HepG2 (cell line): ENCODE results near the gene FBXO33. TPM values are rescaled to one million over a fixed set of nuclear protein-coding genes. Genes with fewer than 3 reads are reported as not detected.

ENCODE experiments used
- ATF1 ChIP-seq: IDR thresholded peaks from 2 replicates; pipeline ENCODE4 v1.6.1; 2016; ENCODE audit warnings: mild to moderate bottlenecking, control low read depth
- BORCS8-MEF2B ChIP-seq: sonication (generic); formaldehyde crosslinking; IDR thresholded peaks from 2 replicates; pipeline ENCODE4 v1.8.0; 2022; ENCODE audit warnings: mild to moderate bottlenecking, missing genetic modification reagents
- FOSL2 ChIP-seq: sonication (generic); formaldehyde crosslinking; IDR thresholded peaks from 2 replicates; pipeline ENCODE4 v1.4.0; 2020; ENCODE audit warnings: missing genetic modification reagents
- MTF1 ChIP-seq: sonication (generic); formaldehyde crosslinking; IDR thresholded peaks from 2 replicates; pipeline ENCODE4 v1.5.0; 2020; ENCODE audit warnings: missing genetic modification reagents
- MZF1 ChIP-seq: sonication (generic); formaldehyde crosslinking; IDR thresholded peaks from 2 replicates; pipeline ENCODE4 v1.8.1; 2023; ENCODE audit warnings: mild to moderate bottlenecking, missing genetic modification reagents, borderline replicate concordance
- NFATC3 ChIP-seq: sonication (generic); formaldehyde crosslinking; IDR thresholded peaks from 2 replicates; pipeline ENCODE4 v1.5.1; 2020; ENCODE audit warnings: mild to moderate bottlenecking, missing genetic modification reagents
- PHF20 ChIP-seq: sonication (generic); formaldehyde crosslinking; IDR thresholded peaks from 2 replicates; pipeline ENCODE4 v1.5.0; 2020; ENCODE audit warnings: mild to moderate bottlenecking, missing genetic modification reagents
- SALL1 ChIP-seq: sonication (generic); formaldehyde crosslinking; IDR thresholded peaks from 2 replicates; pipeline ENCODE4 v1.8.0; 2022; ENCODE audit warnings: mild to moderate bottlenecking, missing genetic modification reagents
- SMARCC2 ChIP-seq: fragments of 450-650 bp; IDR thresholded peaks from 2 replicates; pipeline ENCODE4 v1.6.1; 2017; ENCODE audit warnings: antibody characterized with exemption, mild to moderate bottlenecking
- ZBTB21 ChIP-seq: sonication (generic); formaldehyde crosslinking; IDR thresholded peaks from 2 replicates; pipeline ENCODE4 v1.4.0; 2020; ENCODE audit warnings: missing genetic modification reagents
- ZFP36L2 ChIP-seq: sonication (generic); formaldehyde crosslinking; IDR thresholded peaks from 2 replicates; pipeline ENCODE4 v1.4.0; 2020; ENCODE audit warnings: missing genetic modification reagents
- ZNF124 ChIP-seq: sonication (generic); formaldehyde crosslinking; IDR thresholded peaks from 2 replicates; pipeline ENCODE4 v1.4.0; 2020; ENCODE audit warnings: missing genetic modification reagents
- ZNF3 ChIP-seq: IDR thresholded peaks from 2 replicates; pipeline ENCODE4 v1.7.0; 2017; ENCODE audit warnings: inconsistent platforms
- ZNF556 ChIP-seq: sonication (generic); formaldehyde crosslinking; IDR thresholded peaks from 2 replicates; pipeline ENCODE4 v1.4.0; 2020; ENCODE audit warnings: mild to moderate bottlenecking, missing genetic modification reagents, borderline replicate concordance
- ZNF749 ChIP-seq: sonication (generic); formaldehyde crosslinking; IDR thresholded peaks from 2 replicates; pipeline ENCODE4 v1.8.0; 2022; ENCODE audit warnings: mild to moderate bottlenecking, missing genetic modification reagents, moderate library complexity, borderline replicate concordance
- polyA plus RNA-seq, 8 experiments: library from polyadenylated mRNA; depleted of rRNA in 3 of 8; stranded (reverse) in 7 of 8; unstranded in 1 of 8; fragments of >200 nt; fragmentation: Illumina TruSeq in 4 of 8; extraction: Trizol in 4 of 8; gene quantifications; 2 replicates each; pipeline versions ENCODE4 v1.2.1 to v1.2.3, GENCODE V29; 2011 to 2016; ENCODE audit warnings: low read depth in 4 of 8, missing spikeins in 1 of 8, mixed read lengths in 1 of 8; ENCODE audit not compliant: insufficient read depth in 1 of 8
- total RNA-seq, 5 experiments: library from RNA; depleted of rRNA; stranded (reverse); fragments of >200 nt; fragmentation: Illumina TruSeq; extraction: Trizol; gene quantifications; 2 replicates each; pipeline ENCODE4 v1.2.3, GENCODE V29; 2016; ENCODE audit warnings: low read depth in 1 of 5
- TF ChIP-seq, protein P1 (sequence below): sonication (generic); formaldehyde crosslinking; IDR thresholded peaks from 2 replicates; pipeline ENCODE4 v1.5.0; 2020; ENCODE audit warnings: mild to moderate bottlenecking, missing genetic modification reagents, borderline replicate concordance
- TF ChIP-seq, protein P2 (sequence below): sonication (generic); formaldehyde crosslinking; IDR thresholded peaks from 2 replicates; pipeline ENCODE4 v1.4.0; 2020; ENCODE audit warnings: mild to moderate bottlenecking, missing genetic modification reagents

FBXO33 gene
- total and polyA plus RNA-seq, 2 of the 13 experiments (the other 11 are each of a cell fraction or from before 2014, with no cell fraction given), result 15.5 to 16.9 TPM

DNA sequence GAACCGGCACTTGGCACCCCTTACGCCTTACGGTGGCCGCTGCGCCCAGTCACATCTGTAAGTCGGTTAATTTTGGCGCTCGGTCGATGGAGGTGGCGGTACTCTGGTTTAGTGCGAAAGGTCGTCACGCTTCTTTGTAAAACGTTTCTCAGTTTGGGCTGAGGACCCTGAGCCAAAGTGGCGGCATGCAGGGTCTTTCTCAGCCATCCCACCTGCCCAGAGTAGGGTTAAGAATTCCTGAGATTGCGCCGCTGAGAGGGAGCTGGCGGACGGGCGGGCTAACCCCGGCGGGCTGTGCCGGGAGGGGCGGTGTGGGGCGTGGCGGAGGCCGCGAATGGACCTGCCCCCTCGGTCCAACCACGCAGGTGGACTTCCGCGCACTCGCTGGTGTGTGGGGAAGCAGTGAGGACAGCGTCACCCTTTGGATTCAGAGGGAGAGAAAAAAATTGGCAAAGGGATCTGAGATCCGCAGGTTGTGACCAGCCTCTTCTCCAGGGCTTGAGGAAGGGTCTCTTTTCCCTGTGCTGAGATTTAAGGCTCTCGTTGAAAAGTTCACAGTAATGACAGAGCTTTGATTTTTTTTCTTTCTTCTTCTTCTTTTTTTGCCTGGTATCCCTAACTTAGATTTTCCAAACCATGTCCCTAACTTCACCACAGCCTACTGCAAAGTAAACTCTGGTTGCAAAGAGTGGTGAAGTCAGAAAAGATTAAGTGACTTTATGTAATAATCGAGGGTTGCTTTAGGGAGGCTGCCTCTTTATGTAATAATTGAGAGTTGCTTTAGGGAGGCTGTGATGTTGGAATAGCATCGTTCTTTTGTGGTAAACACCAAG lies 602 bp upstream of the FBXO33 start (continued):
- TF ChIP-seq, protein P1, sequence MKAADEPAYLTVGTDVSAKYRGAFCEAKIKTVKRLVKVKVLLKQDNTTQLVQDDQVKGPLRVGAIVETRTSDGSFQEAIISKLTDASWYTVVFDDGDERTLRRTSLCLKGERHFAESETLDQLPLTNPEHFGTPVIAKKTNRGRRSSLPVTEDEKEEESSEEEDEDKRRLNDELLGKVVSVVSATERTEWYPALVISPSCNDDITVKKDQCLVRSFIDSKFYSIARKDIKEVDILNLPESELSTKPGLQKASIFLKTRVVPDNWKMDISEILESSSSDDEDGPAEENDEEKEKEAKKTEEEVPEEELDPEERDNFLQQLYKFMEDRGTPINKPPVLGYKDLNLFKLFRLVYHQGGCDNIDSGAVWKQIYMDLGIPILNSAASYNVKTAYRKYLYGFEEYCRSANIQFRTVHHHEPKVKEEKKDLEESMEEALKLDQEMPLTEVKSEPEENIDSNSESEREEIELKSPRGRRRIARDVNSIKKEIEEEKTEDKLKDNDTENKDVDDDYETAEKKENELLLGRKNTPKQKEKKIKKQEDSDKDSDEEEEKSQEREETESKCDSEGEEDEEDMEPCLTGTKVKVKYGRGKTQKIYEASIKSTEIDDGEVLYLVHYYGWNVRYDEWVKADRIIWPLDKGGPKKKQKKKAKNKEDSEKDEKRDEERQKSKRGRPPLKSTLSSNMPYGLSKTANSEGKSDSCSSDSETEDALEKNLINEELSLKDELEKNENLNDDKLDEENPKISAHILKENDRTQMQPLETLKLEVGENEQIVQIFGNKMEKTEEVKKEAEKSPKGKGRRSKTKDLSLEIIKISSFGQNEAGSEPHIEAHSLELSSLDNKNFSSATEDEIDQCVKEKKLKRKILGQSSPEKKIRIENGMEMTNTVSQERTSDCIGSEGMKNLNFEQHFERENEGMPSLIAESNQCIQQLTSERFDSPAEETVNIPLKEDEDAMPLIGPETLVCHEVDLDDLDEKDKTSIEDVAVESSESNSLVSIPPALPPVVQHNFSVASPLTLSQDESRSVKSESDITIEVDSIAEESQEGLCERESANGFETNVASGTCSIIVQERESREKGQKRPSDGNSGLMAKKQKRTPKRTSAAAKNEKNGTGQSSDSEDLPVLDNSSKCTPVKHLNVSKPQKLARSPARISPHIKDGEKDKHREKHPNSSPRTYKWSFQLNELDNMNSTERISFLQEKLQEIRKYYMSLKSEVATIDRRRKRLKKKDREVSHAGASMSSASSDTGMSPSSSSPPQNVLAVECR, result peak; percentile 97
- TF ChIP-seq ATF1 (CRISPR knock-in tag) (no peak), BORCS8-MEF2B (CRISPR knock-in tag) (peak; percentile 65), FOSL2 (CRISPR knock-in tag) (peak; percentile 76), ZNF124 (CRISPR knock-in tag) (peak; percentile 93; the same call in 1 of the 2 replicates), NFATC3 (CRISPR knock-in tag) (peak; percentile 38; the same call in 1 of the 2 replicates), PHF20 (CRISPR knock-in tag) (peak; percentile 64), ZNF749 (0 out of 2 replicates have a peak, but pooled peaks have one; percentile 43), ZFP36L2 (CRISPR knock-in tag) (peak; percentile 82), MTF1 (CRISPR knock-in tag) (peak; percentile 84; the same call in 1 of the 2 replicates), SALL1 (CRISPR knock-in tag) (peak; percentile 91), ZBTB21 (CRISPR knock-in tag) (peak; percentile 68), SMARCC2 (0 out of 2 replicates have a peak, but pooled peaks have one; percentile 41), ZNF556 (CRISPR knock-in tag) (peak; percentile 92), ZNF3 (CRISPR knock-in tag) (peak; percentile 90), MZF1 (peak; percentile 92; the same call in 1 of the 2 replicates)
- TF ChIP-seq, protein P2, sequence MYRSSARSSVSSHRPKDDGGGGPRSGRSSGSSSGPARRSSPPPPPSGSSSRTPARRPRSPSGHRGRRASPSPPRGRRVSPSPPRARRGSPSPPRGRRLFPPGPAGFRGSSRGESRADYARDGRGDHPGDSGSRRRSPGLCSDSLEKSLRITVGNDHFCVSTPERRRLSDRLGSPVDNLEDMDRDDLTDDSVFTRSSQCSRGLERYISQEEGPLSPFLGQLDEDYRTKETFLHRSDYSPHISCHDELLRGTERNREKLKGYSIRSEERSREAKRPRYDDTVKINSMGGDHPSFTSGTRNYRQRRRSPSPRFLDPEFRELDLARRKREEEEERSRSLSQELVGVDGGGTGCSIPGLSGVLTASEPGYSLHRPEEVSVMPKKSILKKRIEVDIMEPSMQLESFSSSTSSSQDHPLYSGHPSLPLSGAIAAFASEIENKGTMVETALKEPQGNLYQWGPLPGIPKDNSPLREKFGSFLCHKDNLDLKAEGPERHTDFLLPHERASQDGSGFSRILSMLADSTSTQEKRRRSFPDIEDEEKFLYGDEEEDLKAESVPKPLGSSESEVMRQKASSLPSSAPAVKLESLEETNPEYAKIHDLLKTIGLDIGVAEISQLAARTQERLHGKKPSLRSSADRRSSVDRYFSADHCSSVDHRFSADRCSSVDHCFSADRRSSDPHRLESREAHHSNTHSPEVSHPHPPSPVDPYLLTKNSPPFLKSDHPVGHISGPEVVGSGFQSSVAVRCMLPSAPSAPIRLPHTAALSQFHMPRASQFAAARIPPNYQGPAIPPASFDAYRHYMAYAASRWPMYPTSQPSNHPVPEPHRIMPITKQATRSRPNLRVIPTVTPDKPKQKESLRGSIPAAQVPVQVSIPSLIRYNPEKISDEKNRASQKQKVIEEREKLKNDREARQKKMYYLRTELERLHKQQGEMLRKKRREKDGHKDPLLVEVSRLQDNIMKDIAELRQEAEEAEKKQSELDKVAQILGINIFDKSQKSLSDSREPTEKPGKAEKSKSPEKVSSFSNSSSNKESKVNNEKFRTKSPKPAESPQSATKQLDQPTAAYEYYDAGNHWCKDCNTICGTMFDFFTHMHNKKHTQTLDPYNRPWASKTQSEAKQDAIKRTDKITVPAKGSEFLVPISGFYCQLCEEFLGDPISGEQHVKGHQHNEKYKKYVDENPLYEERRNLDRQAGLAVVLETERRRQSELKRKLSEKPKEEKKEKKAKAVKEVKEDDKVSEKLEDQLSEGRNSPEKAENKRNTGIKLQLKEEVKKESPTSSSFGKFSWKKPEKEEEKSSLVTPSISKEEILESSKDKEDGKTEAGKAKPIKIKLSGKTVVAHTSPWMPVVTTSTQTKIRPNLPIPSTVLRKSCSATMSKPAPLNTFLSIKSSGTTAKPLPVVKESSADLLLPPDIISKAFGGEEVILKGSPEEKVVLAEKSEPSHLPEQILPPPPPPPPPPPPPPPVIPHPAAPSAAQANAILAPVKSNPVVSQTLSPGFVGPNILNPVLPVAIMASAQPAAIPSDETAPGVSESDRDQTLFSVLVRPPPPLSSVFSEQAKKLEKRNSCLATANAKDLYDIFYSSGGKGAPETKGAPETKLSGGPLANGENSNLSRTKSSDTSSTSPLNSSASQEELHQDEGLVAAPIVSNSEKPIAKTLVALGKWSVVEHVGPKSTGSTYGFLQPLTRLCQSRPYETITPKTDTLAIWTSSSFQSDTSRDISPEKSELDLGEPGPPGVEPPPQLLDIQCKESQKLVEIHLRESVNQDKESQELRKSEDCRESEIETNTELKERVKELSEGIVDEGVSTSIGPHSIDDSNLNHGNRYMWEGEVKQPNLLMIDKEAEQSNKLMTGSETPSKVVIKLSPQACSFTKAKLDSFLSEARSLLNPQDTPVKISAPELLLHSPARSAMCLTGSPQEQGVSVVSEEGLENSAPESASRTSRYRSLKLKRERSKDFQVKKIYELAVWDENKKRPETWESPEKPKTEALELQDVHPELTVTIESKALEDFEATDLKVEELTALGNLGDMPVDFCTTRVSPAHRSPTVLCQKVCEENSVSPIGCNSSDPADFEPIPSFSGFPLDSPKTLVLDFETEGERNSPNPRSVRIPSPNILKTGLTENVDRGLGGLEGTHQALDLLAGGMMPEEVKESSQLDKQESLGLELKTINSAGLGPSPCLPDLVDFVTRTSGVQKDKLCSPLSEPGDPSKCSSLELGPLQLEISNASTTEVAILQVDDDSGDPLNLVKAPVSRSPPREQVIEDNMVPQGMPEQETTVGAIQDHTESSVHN (CRISPR knock-in tag), result 0 out of 2 replicates have a peak, but pooled peaks have one; percentile 15
